NB4 (cell line): ENCODE measurements around the gene SLC2A9.
"Not testable (repeated sequence)": the region's sequence is repeated elsewhere in the genome, so short reads cannot be mapped to it uniquely, and the experiment has no call there.

Source experiments
- MYC ChIP-seq: IDR thresholded peaks from 2 replicates; pipeline ENCODE4 v1.6.1; 2011; ENCODE audit warnings: low read depth, low read length
- POLR2A ChIP-seq: IDR thresholded peaks from 2 replicates; pipeline ENCODE4 v1.6.1; 2011; ENCODE audit warnings: mild to moderate bottlenecking; ENCODE audit not compliant: insufficient read length; ENCODE audit errors: extremely low read depth
- TF ChIP-seq, protein P1 (sequence below): IDR thresholded peaks from one replicate; pipeline ENCODE4 v1.5.1; 2012; ENCODE audit warnings: low read depth, low read length
- TF ChIP-seq, protein P2 (sequence below): IDR thresholded peaks from 2 replicates; pipeline ENCODE4 v1.6.1; 2011; ENCODE audit warnings: low read depth, low read length

DNA sequence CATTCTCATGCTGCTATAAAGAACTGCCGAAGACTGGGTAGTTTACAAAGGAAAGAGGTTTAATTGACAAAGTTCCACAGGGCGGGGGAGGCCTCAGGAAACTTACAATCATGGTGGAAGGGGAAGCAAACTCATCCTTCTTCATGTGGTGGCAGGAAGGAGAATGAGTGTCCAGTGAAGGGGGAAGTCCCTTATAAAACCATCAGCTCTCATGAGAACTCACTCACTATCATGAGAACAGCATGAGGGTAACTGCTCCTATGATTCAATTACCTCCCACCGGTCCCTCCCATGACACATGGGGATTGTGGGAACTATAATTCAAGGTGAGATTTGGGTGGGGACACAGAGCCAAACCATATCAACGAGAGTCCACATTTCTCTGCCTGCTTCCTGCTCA, 120.7 kb downstream of the SLC2A9 start:
- TF ChIP-seq, protein P1, sequence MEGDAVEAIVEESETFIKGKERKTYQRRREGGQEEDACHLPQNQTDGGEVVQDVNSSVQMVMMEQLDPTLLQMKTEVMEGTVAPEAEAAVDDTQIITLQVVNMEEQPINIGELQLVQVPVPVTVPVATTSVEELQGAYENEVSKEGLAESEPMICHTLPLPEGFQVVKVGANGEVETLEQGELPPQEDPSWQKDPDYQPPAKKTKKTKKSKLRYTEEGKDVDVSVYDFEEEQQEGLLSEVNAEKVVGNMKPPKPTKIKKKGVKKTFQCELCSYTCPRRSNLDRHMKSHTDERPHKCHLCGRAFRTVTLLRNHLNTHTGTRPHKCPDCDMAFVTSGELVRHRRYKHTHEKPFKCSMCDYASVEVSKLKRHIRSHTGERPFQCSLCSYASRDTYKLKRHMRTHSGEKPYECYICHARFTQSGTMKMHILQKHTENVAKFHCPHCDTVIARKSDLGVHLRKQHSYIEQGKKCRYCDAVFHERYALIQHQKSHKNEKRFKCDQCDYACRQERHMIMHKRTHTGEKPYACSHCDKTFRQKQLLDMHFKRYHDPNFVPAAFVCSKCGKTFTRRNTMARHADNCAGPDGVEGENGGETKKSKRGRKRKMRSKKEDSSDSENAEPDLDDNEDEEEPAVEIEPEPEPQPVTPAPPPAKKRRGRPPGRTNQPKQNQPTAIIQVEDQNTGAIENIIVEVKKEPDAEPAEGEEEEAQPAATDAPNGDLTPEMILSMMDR = not testable (repeated sequence)
- not testable (repeated sequence) for TF ChIP-seq POLR2A, MYC
- TF ChIP-seq, protein P2, sequence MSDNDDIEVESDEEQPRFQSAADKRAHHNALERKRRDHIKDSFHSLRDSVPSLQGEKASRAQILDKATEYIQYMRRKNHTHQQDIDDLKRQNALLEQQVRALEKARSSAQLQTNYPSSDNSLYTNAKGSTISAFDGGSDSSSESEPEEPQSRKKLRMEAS = not testable (repeated sequence)
